ENCODE data around the gene ACOX1. TPM values are rescaled to one million over a fixed set of nuclear protein-coding genes. Genes with fewer than 3 reads are reported as not detected.

The ACOX1 gene
- total RNA-seq, result 100 to 1,000 TPM in 3 of 4 donors, 10 to 100 TPM in 1; 97.3 to 165 (median 103) TPM

- TF ChIP-seq CTCF (IDR thresholded peaks at IDR 0.05; ENCODE audit: low read depth), result no peak
Measured at GRCh38 chr17:75978938-75979704, at the start of gene ACOX1, which contains the start of gene TEN1. Gene ACOX1, minus strand, starts transcription at chr17:75979166. Its CDS starts 93 bp downstream, at chr17:75979073. Gene TEN1, plus strand, starts transcription at chr17:75979240. Its CDS starts 6,953 bp downstream, at chr17:75986193.

GRCh38 chr17:76027159-76027839 is 48.3 kb upstream of the ACOX1 start, which contains the start of gene EVPL:
Gene EVPL, minus strand, starts transcription at chr17:76027306. Its CDS starts 108 bp downstream, at chr17:76027198.
- TF ChIP-seq CTCF (IDR thresholded peaks at IDR 0.05; ENCODE audit: low read depth), result no peak

- TF ChIP-seq CTCF (IDR thresholded peaks at IDR 0.05; ENCODE audit: low read depth), result no peak
Measured at GRCh38 chr17:76026714-76027158, 47.8 kb upstream of the ACOX1 start.

- TF ChIP-seq CTCF (IDR thresholded peaks at IDR 0.05; ENCODE audit: low read depth), result no peak
Measured at GRCh38 chr17:76025294-76025693, 46.3 kb upstream of the ACOX1 start.

GRCh38 chr17:76024353-76024752 is 45.4 kb upstream of the ACOX1 start:
- TF ChIP-seq CTCF (IDR thresholded peaks at IDR 0.05; ENCODE audit: low read depth), result no peak

- TF ChIP-seq CTCF (IDR thresholded peaks at IDR 0.05; ENCODE audit: low read depth), result no peak
Measured at GRCh38 chr17:76023900-76024237, 44.9 kb upstream of the ACOX1 start.

Measured in subcutaneous adipose tissue (tissue), 4 donors.